Glutamatergic neuron (in vitro differentiated cells): ENCODE measurements around the gene IL18BP. TPM values are rescaled to one million over a fixed set of nuclear protein-coding genes. Genes with fewer than 3 reads are reported as not detected.

Experiments used
- DNase-seq: peaks from one replicate; pipeline ENCODE4 v3.0.0; 2022
- H3K27ac Mint-ChIP-seq: one replicate; pipeline ENCODE4 v1.8.0; 2020; ENCODE audit warnings: mild to moderate bottlenecking, mixed read lengths, inconsistent platforms; ENCODE audit not compliant: unreplicated experiment
- H3K27me3 Mint-ChIP-seq: one replicate; pipeline ENCODE4 v1.8.0; 2020; ENCODE audit warnings: mild to moderate bottlenecking, moderate library complexity, mixed read lengths, inconsistent platforms; ENCODE audit not compliant: unreplicated experiment
- H3K36me3 Mint-ChIP-seq: one replicate; pipeline ENCODE4 v1.8.0; 2020; ENCODE audit warnings: mild to moderate bottlenecking, mixed read lengths, inconsistent platforms; ENCODE audit not compliant: unreplicated experiment
- H3K4me1 Mint-ChIP-seq: one replicate; pipeline ENCODE4 v1.8.0; 2020; ENCODE audit warnings: mild to moderate bottlenecking, low read depth, mixed read lengths, inconsistent platforms; ENCODE audit not compliant: unreplicated experiment
- H3K4me3 Mint-ChIP-seq: one replicate; pipeline ENCODE4 v1.8.0; 2020; ENCODE audit warnings: mild to moderate bottlenecking, mixed read lengths, inconsistent platforms; ENCODE audit not compliant: unreplicated experiment
- H3K9me3 Mint-ChIP-seq: one replicate; pipeline ENCODE4 v1.8.0; 2020; ENCODE audit warnings: mild to moderate bottlenecking, moderate library complexity, mixed read lengths, inconsistent platforms; ENCODE audit not compliant: unreplicated experiment
- total RNA-seq: library from RNA; stranded (reverse); fragmentation: NEBNext Ultra II Directional; extraction: Animal tissue kit (Norgen Biotek cat#: 25700); gene quantifications from one replicate; pipeline ENCODE4 v1.2.1, GENCODE V29; 2021; ENCODE audit not compliant: unreplicated experiment
- TF ChIP-seq, protein P1 (sequence below): fragments of 200-600 bp; sonication (generic); IDR thresholded peaks from one replicate; pipeline ENCODE4 v1.5.0; 2021; ENCODE audit not compliant: partially characterized antibody, unreplicated experiment

IL18BP gene
- total RNA-seq, 1 donor from 2014 or later = 13.1 TPM

DNA sequence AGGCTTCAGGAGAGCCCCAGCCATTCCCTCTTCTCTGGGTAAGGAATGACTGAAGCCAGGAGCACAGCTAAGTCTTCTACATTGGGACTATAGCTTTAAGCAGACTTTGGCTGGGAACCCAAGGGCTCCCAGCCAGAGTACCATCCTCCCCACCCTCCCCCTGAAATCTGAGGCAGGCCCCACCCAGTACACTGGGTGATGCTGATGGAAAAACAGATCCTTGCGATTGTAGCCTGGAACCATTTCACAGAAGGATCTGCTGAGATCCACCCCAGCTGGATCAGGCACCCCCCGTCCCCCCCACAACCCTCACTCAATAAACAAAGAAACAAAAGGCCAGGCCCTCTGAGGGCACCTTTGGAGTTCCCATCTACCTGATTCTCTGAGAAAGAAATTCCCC is 39.8 kb downstream of the IL18BP start:
- peak overlapping the region; percentile 65 for H3K27ac Mint-ChIP-seq
- no peak for DNase-seq

DNA sequence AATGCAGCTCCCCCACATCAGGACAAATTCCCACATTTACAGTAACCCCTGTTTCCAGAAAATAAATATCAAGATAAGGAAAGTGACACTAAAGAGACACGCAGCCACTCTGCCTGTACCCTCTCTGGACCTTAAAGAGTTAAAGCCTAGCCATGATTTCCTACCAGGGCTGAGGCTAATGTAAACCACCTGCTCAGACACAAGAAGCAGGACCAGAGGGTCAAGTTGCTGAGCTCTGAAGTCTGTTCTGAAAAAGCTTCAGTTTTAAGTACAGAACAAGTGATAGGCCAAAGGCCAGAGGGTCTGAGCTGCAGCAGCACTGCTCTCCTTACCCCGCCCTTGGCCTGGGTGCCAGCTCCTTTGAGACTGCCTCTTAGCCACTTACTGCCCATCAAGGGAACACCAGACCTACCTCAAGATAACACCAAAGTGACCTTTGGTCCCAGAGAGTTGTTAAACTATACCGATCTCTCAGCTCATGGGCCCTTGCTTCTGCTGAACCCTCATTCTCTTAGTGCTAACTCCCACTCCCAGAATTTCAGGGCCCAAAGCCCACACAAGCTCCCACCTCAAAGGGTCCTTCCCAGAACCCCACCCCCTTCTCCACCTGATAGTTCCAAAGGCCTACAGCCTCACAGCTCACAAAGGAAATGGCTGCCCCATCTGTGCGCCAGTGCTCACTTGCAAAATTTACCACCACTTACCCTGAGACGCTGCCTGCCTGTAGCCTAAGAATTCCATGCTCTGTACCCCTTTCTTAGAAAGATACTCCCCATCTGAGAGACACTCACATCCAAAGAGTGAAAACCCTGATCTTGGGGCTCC is 40.5 kb downstream of the IL18BP start:
- H3K4me1 Mint-ChIP-seq = peaks cover 24% of the 10 kb centered on the region
- TF ChIP-seq, protein P1, sequence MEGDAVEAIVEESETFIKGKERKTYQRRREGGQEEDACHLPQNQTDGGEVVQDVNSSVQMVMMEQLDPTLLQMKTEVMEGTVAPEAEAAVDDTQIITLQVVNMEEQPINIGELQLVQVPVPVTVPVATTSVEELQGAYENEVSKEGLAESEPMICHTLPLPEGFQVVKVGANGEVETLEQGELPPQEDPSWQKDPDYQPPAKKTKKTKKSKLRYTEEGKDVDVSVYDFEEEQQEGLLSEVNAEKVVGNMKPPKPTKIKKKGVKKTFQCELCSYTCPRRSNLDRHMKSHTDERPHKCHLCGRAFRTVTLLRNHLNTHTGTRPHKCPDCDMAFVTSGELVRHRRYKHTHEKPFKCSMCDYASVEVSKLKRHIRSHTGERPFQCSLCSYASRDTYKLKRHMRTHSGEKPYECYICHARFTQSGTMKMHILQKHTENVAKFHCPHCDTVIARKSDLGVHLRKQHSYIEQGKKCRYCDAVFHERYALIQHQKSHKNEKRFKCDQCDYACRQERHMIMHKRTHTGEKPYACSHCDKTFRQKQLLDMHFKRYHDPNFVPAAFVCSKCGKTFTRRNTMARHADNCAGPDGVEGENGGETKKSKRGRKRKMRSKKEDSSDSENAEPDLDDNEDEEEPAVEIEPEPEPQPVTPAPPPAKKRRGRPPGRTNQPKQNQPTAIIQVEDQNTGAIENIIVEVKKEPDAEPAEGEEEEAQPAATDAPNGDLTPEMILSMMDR = no peak
- H3K9me3 Mint-ChIP-seq = peaks cover 3% of the 10 kb centered on the region
- H3K27ac Mint-ChIP-seq = no peak overlapping the region
- H3K4me3 Mint-ChIP-seq = no peak overlapping the region
- no peak for DNase-seq
- no peaks in the 10 kb centered on the region for H3K36me3 Mint-ChIP-seq
- peaks cover 2% of the 10 kb centered on the region for H3K27me3 Mint-ChIP-seq

More for the DNA sequence above, 39.8 kb downstream of the IL18BP start:
- no peaks in the 10 kb centered on the region for H3K36me3 Mint-ChIP-seq
- TF ChIP-seq, protein P1 = no peak
- H3K4me3 Mint-ChIP-seq = no peak overlapping the region
- H3K9me3 Mint-ChIP-seq = peaks cover 3% of the 10 kb centered on the region
- peaks cover 24% of the 10 kb centered on the region for H3K4me1 Mint-ChIP-seq
- peaks cover 2% of the 10 kb centered on the region for H3K27me3 Mint-ChIP-seq

DNA sequence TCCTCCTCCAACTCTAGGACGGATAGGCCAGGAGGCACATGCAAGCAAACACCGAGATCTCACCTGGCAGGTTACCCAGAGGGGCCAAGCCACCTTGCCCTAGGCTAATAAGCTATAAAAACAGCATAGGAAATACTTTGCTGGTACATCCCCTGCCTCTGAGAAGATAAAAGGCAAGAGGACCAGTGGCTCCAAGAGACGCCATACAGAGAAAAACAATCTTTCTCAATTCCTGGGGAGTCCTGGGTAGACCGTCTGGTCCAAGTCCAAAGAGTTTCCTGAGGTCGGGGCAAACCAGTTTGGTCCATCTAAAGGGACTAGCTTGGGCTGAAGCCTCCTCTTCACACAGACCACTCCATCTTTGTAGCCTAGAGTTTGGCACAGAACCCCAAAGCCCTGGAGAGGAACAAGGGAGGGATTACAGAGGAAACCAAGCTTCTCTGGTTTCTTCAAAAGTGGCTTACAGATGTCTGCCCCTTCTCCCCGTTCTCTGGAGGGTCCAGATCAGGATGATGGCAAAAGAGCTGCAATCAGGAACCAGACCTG is 41.2 kb downstream of the IL18BP start:
- no peak for DNase-seq
- H3K36me3 Mint-ChIP-seq = no peaks in the 10 kb centered on the region
- no peak overlapping the region for H3K4me3 Mint-ChIP-seq
- peaks cover 24% of the 10 kb centered on the region for H3K4me1 Mint-ChIP-seq
- H3K9me3 Mint-ChIP-seq = peaks cover 3% of the 10 kb centered on the region
- H3K27ac Mint-ChIP-seq = no peak overlapping the region
- TF ChIP-seq, protein P1 = no peak
- peaks cover 2% of the 10 kb centered on the region for H3K27me3 Mint-ChIP-seq

DNA sequence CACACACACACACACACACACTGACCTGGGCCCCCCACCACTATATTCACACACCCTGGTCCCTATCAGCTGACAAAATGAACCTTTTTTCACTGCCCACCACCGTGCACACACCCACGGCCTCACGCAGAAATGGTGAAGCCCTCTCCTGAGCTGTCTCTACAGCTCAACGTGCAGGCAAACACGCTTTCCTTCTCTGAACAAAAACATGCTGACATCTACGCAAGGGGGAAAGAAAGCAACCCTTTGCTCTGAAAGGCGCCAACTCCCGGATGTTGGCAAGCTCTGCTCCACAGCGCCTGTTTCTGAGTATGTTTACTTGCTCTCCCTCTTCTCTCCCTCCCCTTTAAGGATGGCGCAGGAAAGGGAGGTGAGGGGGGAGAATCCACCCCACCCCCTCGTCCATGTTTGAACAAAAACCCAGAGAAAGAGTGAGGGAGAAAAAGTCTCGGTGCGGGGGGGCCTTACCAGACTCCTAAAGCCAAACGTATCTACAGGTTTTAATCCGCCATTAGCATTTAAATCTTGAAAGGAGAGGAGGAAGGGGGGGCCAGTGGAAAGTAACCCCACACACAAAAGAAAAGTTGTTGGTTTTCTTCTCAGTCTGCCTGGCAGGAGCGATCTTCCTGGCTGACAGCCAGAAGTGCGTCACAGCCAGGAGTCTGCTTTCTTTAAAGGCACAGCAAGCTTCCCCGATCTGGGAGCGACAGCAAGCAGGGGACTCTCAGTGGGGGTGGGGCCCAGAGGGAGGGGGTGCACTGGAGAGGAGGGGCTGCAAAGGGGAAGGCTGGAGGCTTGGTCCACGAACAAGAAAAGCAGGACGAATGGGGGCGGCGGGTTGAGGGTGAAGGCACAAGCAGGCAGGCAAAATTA is 42.0 kb downstream of the IL18BP start:
- Mint-ChIP-seq H3K27ac (no peak overlapping the region), H3K4me3 (no peak overlapping the region), H3K4me1 (peaks cover 24% of the 10 kb centered on the region), H3K36me3 (no peaks in the 10 kb centered on the region), H3K9me3 (peaks cover 3% of the 10 kb centered on the region), H3K27me3 (peaks cover 2% of the 10 kb centered on the region)
- TF ChIP-seq, protein P1 = no peak
- peak; percentile 82 for DNase-seq
